Osteoblast (primary cell): Measurements from ENCODE around the gene TNFRSF12A. TPM values are rescaled to one million over a fixed set of nuclear protein-coding genes. Genes with fewer than 3 reads are reported as not detected.

Source experiments
- DNase-seq: peaks from one replicate; pipeline ENCODE4 v3.0.0; 2011; ENCODE audit warnings: low spot score, mixed read lengths; ENCODE audit not compliant: insufficient read length; ENCODE audit errors: missing footprints
- H2AFZ ChIP-seq: 2 replicates; pipeline ENCODE4 v1.6.0; 2011; ENCODE audit warnings: mild to moderate bottlenecking, low read length
- H3K27ac ChIP-seq: 2 replicates; pipeline ENCODE4 v1.5.1; 2011; ENCODE audit warnings: mild to moderate bottlenecking, low read depth, low read length, moderate library complexity
- H3K27me3 ChIP-seq: 2 replicates; pipeline ENCODE4 v1.6.0; 2012; ENCODE audit warnings: mild to moderate bottlenecking, control low read depth, inconsistent platforms, low read length, moderate library complexity; ENCODE audit not compliant: insufficient read depth
- H3K36me3 ChIP-seq: 2 replicates; pipeline ENCODE4 v1.5.1; 2011; ENCODE audit warnings: mild to moderate bottlenecking, low read length, control low read depth, moderate library complexity; ENCODE audit not compliant: insufficient read depth
- H3K4me1 ChIP-seq: 2 replicates; pipeline ENCODE4 v1.5.1; 2011; ENCODE audit warnings: mild to moderate bottlenecking, low read length, control low read depth, moderate library complexity; ENCODE audit not compliant: insufficient read depth
- H3K4me2 ChIP-seq: 2 replicates; pipeline ENCODE4 v1.6.0; 2011; ENCODE audit warnings: mild to moderate bottlenecking, low read length; ENCODE audit not compliant: insufficient read depth
- H3K4me3 ChIP-seq: fragments of 200-600 bp; sonication (generic); 3 replicates; pipeline ENCODE4 v1.5.1; 2012; ENCODE audit warnings: mild to moderate bottlenecking, low read length, inconsistent platforms; ENCODE audit not compliant: insufficient read depth
- H3K79me2 ChIP-seq: 2 replicates; pipeline ENCODE4 v1.6.0; 2012; ENCODE audit warnings: mild to moderate bottlenecking, low read length, control low read depth, inconsistent platforms; ENCODE audit not compliant: insufficient read depth
- H3K9me3 ChIP-seq: 2 replicates; pipeline ENCODE4 v1.5.1; 2011; ENCODE audit warnings: low read depth, low read length, control low read depth
- H4K20me1 ChIP-seq: 2 replicates; pipeline ENCODE4 v1.6.0; 2012; ENCODE audit warnings: mild to moderate bottlenecking, low read length, control low read depth; ENCODE audit not compliant: insufficient read depth
- CTCF ChIP-seq: IDR thresholded peaks from 2 replicates; pipeline ENCODE4 v1.5.1; 2011; ENCODE audit warnings: mild to moderate bottlenecking, low read depth, low read length, moderate library complexity; ENCODE audit errors: extremely low read depth
- total RNA-seq: library from RNA; depleted of rRNA; stranded (reverse); fragments of >200 nt; gene quantifications from 2 replicates; pipeline ENCODE4 v1.2.3, GENCODE V29; 2012

TNFRSF12A gene
- total RNA-seq, 1 donor: 143 TPM

GRCh38 chr16:3010510-3010909, 9.7 kb upstream of the TNFRSF12A start:
- no peak for TF ChIP-seq CTCF
- Histone ChIP-seq H4K20me1 (no peaks in the 10 kb centered on the region), H3K27me3 (peaks cover 82% of the 10 kb centered on the region), H2AFZ (no peak overlapping the region), H3K9me3 (no peaks in the 10 kb centered on the region), H3K27ac (no peak overlapping the region), H3K79me2 (no peaks in the 10 kb centered on the region), H3K4me1 (no peaks in the 10 kb centered on the region), H3K36me3 (no peaks in the 10 kb centered on the region), H3K4me2 (no peak overlapping the region), H3K4me3 (no peak overlapping the region)
- no peak for DNase-seq

- TF ChIP-seq CTCF: no peak
- Histone ChIP-seq H3K79me2 (no peaks in the 10 kb centered on the region), H3K4me2 (no peak overlapping the region), H3K36me3 (no peaks in the 10 kb centered on the region), H3K4me1 (no peaks in the 10 kb centered on the region), H3K9me3 (no peaks in the 10 kb centered on the region), H2AFZ (no peak overlapping the region), H3K4me3 (no peak overlapping the region), H3K27me3 (peaks cover 67% of the 10 kb centered on the region), H3K27ac (no peak overlapping the region), H4K20me1 (no peaks in the 10 kb centered on the region)
- peak; percentile 89 for DNase-seq
Observed at GRCh38 chr16:3012246-3012645, 7.9 kb upstream of the TNFRSF12A start.

GRCh38 chr16:3012828-3013420, 7.2 kb upstream of the TNFRSF12A start, which contains the start of gene CLDN9:
CLDN9 (plus strand) TSS chr16:3012923; CDS start chr16:3013363, 440 bp downstream.
- no peak within 1 kb of the TSS for H2AFZ ChIP-seq
- no peaks in the 10 kb centered on the region for H3K79me2 ChIP-seq
- H3K27me3 ChIP-seq: peaks cover 61% of the 10 kb centered on the region
- no peaks in the 10 kb centered on the region for H3K9me3 ChIP-seq
- no peak for TF ChIP-seq CTCF
- no peak within 1 kb of the TSS for H3K27ac ChIP-seq
- no peak within 1 kb of the TSS for H3K4me2 ChIP-seq
- H3K4me3 ChIP-seq: no peak within 1 kb of the TSS
- H3K36me3 ChIP-seq: no peaks in the 10 kb centered on the region
- no peaks in the 10 kb centered on the region for H4K20me1 ChIP-seq
- no peaks in the 10 kb centered on the region for H3K4me1 ChIP-seq
- peak; percentile 87 for DNase-seq

- H3K36me3 ChIP-seq: no peaks in the 10 kb centered on the region
- no peak overlapping the region for H2AFZ ChIP-seq
- no peaks in the 10 kb centered on the region for H3K4me1 ChIP-seq
- H3K27me3 ChIP-seq: peaks cover 59% of the 10 kb centered on the region
- no peak overlapping the region for H3K27ac ChIP-seq
- TF ChIP-seq CTCF: no peak
- no peaks in the 10 kb centered on the region for H4K20me1 ChIP-seq
- no peaks in the 10 kb centered on the region for H3K79me2 ChIP-seq
- H3K9me3 ChIP-seq: no peaks in the 10 kb centered on the region
- H3K4me2 ChIP-seq: no peak overlapping the region
- DNase-seq: no peak
- no peak overlapping the region for H3K4me3 ChIP-seq
Observed at GRCh38 chr16:3013491-3013951, 6.6 kb upstream of the TNFRSF12A start.
